Right cardiac atrium (tissue), 5 donors: Measurements from ENCODE around the gene SH3BGR. TPM values are rescaled to one million over a fixed set of nuclear protein-coding genes. Genes with fewer than 3 reads are reported as not detected.
"Not testable (repeated sequence)": the region's sequence is repeated elsewhere in the genome, so short reads cannot be mapped to it uniquely, and the experiment has no call there.

ENCODE experiments used
- ATAC-seq, 2 donors: fragments of 200-7000 bp; cut with Tn5 transposase; one replicate each; pipeline versions ENCODE4 v1.8.0 to v1.9.1; 2020; ENCODE audit warnings: moderate library complexity in 2 of 2, mild to moderate bottlenecking in 1 of 2
- DNase-seq, 3 donors: peaks; one replicate each; pipeline ENCODE4 v3.0.0-alpha.2; 2020
- H3K27ac ChIP-seq: one replicate; pipeline ENCODE4 v1.5.1; 2013; ENCODE audit warnings: mild to moderate bottlenecking, low read length, control low read depth, moderate library complexity
- H3K27me3 ChIP-seq: one replicate; pipeline ENCODE4 v1.6.1; 2013; ENCODE audit not compliant: control insufficient read depth, insufficient read depth
- H3K4me1 ChIP-seq: one replicate; pipeline ENCODE4 v1.6.1; 2013; ENCODE audit warnings: low read length; ENCODE audit not compliant: control insufficient read depth, insufficient read depth
- H3K4me3 ChIP-seq: one replicate; pipeline ENCODE4 v1.5.1; 2013; ENCODE audit warnings: low read length, control low read depth
- H3K9me3 ChIP-seq: one replicate; pipeline ENCODE4 v1.6.1; 2013; ENCODE audit warnings: low read length; ENCODE audit not compliant: control insufficient read depth
- WGBS: extraction: QIAGEN DNeasy Blood & Tissue Kit; methylation state at CpG from one replicate; pipeline ENCODE4 v1.1.7; 2013; 5-methylcytosine and 5-hydroxymethylcytosine counted together
- intact Hi-C, 4 donors: fragments of 100-400 bp; cut with DNase I; formaldehyde crosslinking; loops; one replicate each; pipeline versions ENCODE4 v1.11.0 to v1.14.0; 2022 to 2023
- polyA plus RNA-seq: library from polyadenylated mRNA; stranded (reverse); fragments of 200-250 nt; gene quantifications from one replicate; pipeline ENCODE4 v1.2.3, GENCODE V29; 2013
- total RNA-seq, 4 donors: library from RNA; stranded (reverse); fragmentation: NEBNext Ultra II Directional; extraction: Animal tissue kit (Norgen Biotek cat#: 25700); gene quantifications; one replicate each; pipeline ENCODE4 v1.2.1, GENCODE V29; 2021
- donor health status: healthy with polysubstance abuse.
- donor health status: DM: no; HTN: yes; CAD: no.
- donor health status: DM: no; HTN: no; CAD: no.
- donor health status: DM: no; HTN: yes; CAD: no; lungs with severe emphysema.
- donor health status: DM: yes; HTN: yes; CAD: no.

SH3BGR gene
- total and polyA plus RNA-seq, 5 donors, result 89.1 to 119 (median 94.5) TPM

GRCh38 chr21:39531840-39532239 is 80.1 kb downstream of the SH3BGR start:
- WGBS, result 61% methylated on average over 5 of the region's 5 CpGs
- no peak for DNase-seq
- no peak overlapping the region for H3K27ac ChIP-seq
- H3K9me3 ChIP-seq, result no peaks in the 10 kb centered on the region
- H3K27me3 ChIP-seq, result no peaks in the 10 kb centered on the region
- no peak for ATAC-seq
- no peak overlapping the region for H3K4me3 ChIP-seq
- intact Hi-C loops, result no loop called here
- no peaks in the 10 kb centered on the region for H3K4me1 ChIP-seq

- ATAC-seq (no peak), DNase-seq (no peak)
- Histone ChIP-seq H3K9me3 (no peaks in the 10 kb centered on the region), H3K4me1 (no peaks in the 10 kb centered on the region), H3K27ac (no peak overlapping the region), H3K27me3 (no peaks in the 10 kb centered on the region), H3K4me3 (no peak overlapping the region)
- intact Hi-C loops, result no loop called here
- 68% methylated on average over 6 of the region's 6 CpGs for WGBS
These were observed 82.0 kb downstream of the SH3BGR start for GRCh38 chr21:39533545-39534380.

DNA sequence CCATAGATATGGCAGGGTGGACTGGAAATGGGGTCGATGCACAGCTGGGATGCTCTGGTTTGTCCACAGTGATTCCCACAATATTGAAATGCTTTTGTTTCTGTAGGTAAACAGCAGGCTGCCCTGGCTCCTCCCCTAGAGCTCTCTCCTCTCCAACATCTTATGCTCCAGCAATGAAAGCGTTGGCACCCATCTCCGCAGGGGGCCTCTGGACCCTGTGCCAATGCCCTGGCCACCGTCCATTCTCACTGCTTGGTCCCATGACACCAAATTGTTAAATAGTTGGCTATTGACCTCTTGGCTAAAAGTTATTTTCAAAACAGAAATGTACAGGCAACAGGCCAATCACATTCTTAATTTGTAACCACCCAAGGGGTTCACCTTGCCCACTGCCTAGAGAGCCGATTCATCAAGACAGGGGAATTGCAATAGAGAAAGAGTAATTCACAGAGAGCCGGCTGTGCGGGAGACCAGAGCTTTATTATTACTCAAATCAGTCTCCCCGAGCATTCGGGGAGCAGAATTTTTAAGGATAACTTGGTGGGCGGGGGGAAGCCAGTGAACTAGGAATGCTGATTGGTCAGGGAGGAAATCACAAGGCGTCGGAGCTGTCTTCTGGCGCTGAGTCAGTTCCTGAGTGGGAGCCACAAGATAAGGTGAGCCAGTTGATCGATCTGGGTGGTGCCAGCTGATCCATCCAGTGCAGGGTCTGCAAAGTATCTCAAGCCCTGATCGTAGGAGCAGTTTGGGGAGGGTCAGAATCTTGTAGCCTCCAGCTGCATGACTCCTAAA is 84.1 kb downstream of the SH3BGR start:
- Histone ChIP-seq H3K4me3 (no peak overlapping the region), H3K4me1 (no peaks in the 10 kb centered on the region), H3K27me3 (no peaks in the 10 kb centered on the region), H3K27ac (no peak overlapping the region), H3K9me3 (no peaks in the 10 kb centered on the region)
- 78% methylated on average over 15 of the region's 15 CpGs for WGBS
- intact Hi-C loops, result no loop called here
- ATAC-seq, result no peak
- DNase-seq, result no peak

DNA sequence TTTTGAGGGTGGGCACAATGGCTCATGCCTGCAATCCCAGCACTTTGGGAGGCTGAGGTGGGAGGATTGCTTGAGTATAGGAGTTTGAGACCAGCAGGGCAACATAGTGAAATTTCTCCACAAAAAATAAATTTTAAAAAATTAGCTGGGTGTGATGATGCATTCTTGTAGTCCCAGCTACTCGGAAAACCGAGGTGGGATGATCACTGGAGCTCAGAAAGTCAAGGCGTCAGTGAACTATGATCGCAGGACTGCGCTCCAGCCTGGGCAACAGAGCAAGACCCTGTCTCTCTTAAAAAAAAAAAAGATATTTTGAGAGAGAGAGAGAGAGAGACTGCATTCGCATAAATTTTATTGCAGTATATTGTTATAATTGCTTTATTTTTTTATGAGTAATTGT is 85.1 kb downstream of the SH3BGR start:
- ATAC-seq (no peak), DNase-seq (no peak)
- WGBS, result 93% methylated on average over 6 of the region's 6 CpGs
- intact Hi-C loops, result no loop called here
- no peak overlapping the region for H3K27ac ChIP-seq
- H3K4me1 ChIP-seq, result no peaks in the 10 kb centered on the region
- no peak overlapping the region for H3K4me3 ChIP-seq
- no peaks in the 10 kb centered on the region for H3K9me3 ChIP-seq
- H3K27me3 ChIP-seq, result no peaks in the 10 kb centered on the region

DNA sequence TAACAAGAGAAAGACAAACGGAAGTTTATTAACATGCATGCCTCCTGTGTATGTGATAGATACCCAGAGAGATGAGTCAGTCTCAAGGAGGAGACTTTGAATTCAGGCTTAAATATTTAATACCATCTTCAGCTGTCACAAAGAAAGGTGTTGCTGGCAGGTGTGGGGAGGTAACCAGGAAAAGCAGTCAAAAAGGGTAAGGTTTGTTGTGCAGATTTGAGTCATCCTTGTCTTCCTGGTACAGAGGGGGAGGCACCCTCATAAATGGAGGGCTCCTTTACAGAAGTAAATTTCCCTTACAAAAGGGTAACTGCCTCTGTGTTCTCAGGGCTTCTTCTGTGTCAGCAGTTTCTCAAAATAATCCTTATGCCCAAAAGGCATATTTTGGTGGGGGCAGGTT is 85.8 kb downstream of the SH3BGR start:
- 22% methylated on average over 1 of the region's 1 CpG for WGBS
- ATAC-seq (no peak), DNase-seq (no peak)
- intact Hi-C loops, result no loop called here
- no peak overlapping the region for H3K27ac ChIP-seq
- H3K27me3 ChIP-seq, result no peaks in the 10 kb centered on the region
- no peak overlapping the region for H3K4me3 ChIP-seq
- H3K4me1 ChIP-seq, result no peaks in the 10 kb centered on the region
- no peaks in the 10 kb centered on the region for H3K9me3 ChIP-seq

GRCh38 chr21:39538453-39539042 is 86.8 kb downstream of the SH3BGR start:
- Histone ChIP-seq H3K9me3 (no peaks in the 10 kb centered on the region), H3K27me3 (no peaks in the 10 kb centered on the region), H3K27ac (no peak overlapping the region), H3K4me3 (no peak overlapping the region), H3K4me1 (no peaks in the 10 kb centered on the region)
- DNase-seq (no peak), ATAC-seq (no peak)
- 94% methylated on average over 8 of the region's 8 CpGs for WGBS
- intact Hi-C loops, result no loop called here

- H3K4me1 ChIP-seq, DNase-seq, H3K9me3 ChIP-seq, ATAC-seq, H3K4me3 ChIP-seq, intact Hi-C loops, H3K27ac ChIP-seq, H3K27me3 ChIP-seq: not testable (repeated sequence)
- 87% methylated on average over 4 of the region's 4 CpGs for WGBS
These were observed 88.6 kb downstream of the SH3BGR start for GRCh38 chr21:39540367-39540766.

DNA sequence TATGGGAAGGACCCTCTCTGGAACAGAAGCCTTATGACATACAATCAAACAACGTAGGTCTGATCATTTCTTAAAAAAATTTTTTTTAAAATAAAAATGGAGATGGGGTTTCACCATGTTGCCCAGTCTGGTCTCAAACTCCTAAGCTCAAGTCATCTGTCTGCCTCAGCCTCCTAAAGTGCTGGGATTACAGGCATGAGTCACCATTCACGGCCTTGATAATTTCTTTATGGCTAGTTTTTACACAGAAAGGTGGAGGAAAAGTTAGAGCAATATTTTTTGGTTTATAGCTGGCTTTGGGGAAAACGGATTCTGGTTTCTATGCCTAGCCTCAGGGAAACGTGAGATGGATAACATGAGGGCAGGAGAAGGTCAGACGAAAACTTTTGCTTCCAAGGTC is 91.0 kb downstream of the SH3BGR start:
- DNase-seq (no peak), ATAC-seq (no peak)
- intact Hi-C loops, result no loop called here
- no peak overlapping the region for H3K27ac ChIP-seq
- H3K4me1 ChIP-seq, result no peaks in the 10 kb centered on the region
- no peaks in the 10 kb centered on the region for H3K9me3 ChIP-seq
- H3K4me3 ChIP-seq, result no peak overlapping the region
- WGBS, result 81% methylated on average over 5 of the region's 5 CpGs
- no peaks in the 10 kb centered on the region for H3K27me3 ChIP-seq

DNA sequence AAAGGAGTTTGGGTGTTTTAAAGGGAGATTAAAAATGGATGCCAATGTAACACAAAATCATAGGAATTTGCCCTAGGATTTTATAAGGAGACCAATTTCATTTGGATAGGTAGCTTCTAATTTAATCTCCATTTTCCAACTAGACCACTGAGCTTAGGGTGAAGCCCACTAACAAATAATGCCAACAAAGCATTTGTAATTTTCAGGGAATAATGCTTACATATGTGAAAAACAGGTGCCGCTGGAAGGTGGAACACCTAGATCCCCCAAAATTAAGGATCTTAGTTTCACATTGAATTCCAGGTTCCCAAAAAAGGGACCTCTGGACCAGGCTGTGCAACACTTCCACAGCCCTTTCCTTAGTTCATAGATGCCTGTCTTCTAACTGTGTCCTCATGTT is 94.8 kb downstream of the SH3BGR start:
- no peak overlapping the region for H3K4me3 ChIP-seq
- no peaks in the 10 kb centered on the region for H3K4me1 ChIP-seq
- intact Hi-C loops, result no loop called here
- H3K9me3 ChIP-seq, result no peaks in the 10 kb centered on the region
- 98% methylated on average over 1 of the region's 1 CpG for WGBS
- DNase-seq (no peak), ATAC-seq (no peak)
- no peaks in the 10 kb centered on the region for H3K27me3 ChIP-seq
- no peak overlapping the region for H3K27ac ChIP-seq

GRCh38 chr21:39552856-39553255 is 101.1 kb downstream of the SH3BGR start:
- intact Hi-C loops, result no loop called here
- Histone ChIP-seq H3K9me3 (no peaks in the 10 kb centered on the region), H3K4me3 (no peak overlapping the region), H3K4me1 (no peaks in the 10 kb centered on the region), H3K27me3 (no peaks in the 10 kb centered on the region), H3K27ac (no peak overlapping the region)
- no peak for DNase-seq
- ATAC-seq, result no peak
- WGBS, result 78% methylated on average over 1 of the region's 1 CpG

- Histone ChIP-seq H3K4me3 (no peak overlapping the region), H3K27ac (no peak overlapping the region), H3K4me1 (no peaks in the 10 kb centered on the region), H3K27me3 (no peaks in the 10 kb centered on the region), H3K9me3 (no peaks in the 10 kb centered on the region)
- DNase-seq, result no peak
- intact Hi-C loops, result no loop called here
- no peak for ATAC-seq
- 30% methylated on average over 3 of the region's 3 CpGs for WGBS
These were observed 101.6 kb downstream of the SH3BGR start for GRCh38 chr21:39553331-39553730.
